H1 (cell line): ENCODE data around the gene RNF6. TPM values are rescaled to one million over a fixed set of nuclear protein-coding genes. Genes with fewer than 3 reads are reported as not detected.

Source experiments
- CTCF ChIA-PET: fragments of 300-600 bp; sonication (Branson Sonifier 250); formaldehyde crosslinking; loops from one replicate; lab custom pipeline; 2021; ENCODE audit not compliant: partially characterized antibody; lab: Charles Lee
- POLR2A ChIA-PET: fragments of 300-600 bp; sonication (Branson Sonifier 250); formaldehyde crosslinking; loops from one replicate; lab custom pipeline; 2021; ENCODE audit warnings: inconsistent platforms; ENCODE audit not compliant: partially characterized antibody; lab: Charles Lee
- DNase-seq, 2 experiments: peaks; one replicate each; pipeline versions ENCODE4 v3.0.0 to v3.0.0-alpha.2; 2010 to 2022; ENCODE audit warnings: low spot score in 2 of 2, low read depth in 1 of 2, mixed read lengths in 1 of 2
- FAIRE-seq: peaks from 2 replicates; lab custom pipeline; 2011; peaks lifted over from hg19 to GRCh38; lab: Jason Lieb, UNC
- H2AFZ ChIP-seq: 2 replicates; pipeline ENCODE4 v1.8.1; 2012; ENCODE audit warnings: low read length, inconsistent platforms
- H2AK5ac ChIP-seq: 2 replicates; pipeline ENCODE4 v1.6.1; 2013; ENCODE audit warnings: low read depth, low read length
- H2BK120ac ChIP-seq: replicated peaks from 2 replicates; pipeline ENCODE3; 2013; ENCODE audit warnings: low read depth, low read length, inconsistent platforms
- H2BK12ac ChIP-seq: 2 replicates; pipeline ENCODE4 v1.6.1; 2013; ENCODE audit warnings: low read depth, low read length
- H2BK15ac ChIP-seq: 2 replicates; pipeline ENCODE4 v1.6.1; 2013; ENCODE audit warnings: low read length
- H2BK20ac ChIP-seq: 2 replicates; pipeline ENCODE4 v1.6.1; 2013; ENCODE audit warnings: low read length
- H2BK5ac ChIP-seq: 2 replicates; pipeline ENCODE4 v1.6.1; 2013; ENCODE audit warnings: low read depth, low read length
- H3K14ac ChIP-seq: 2 replicates; pipeline ENCODE4 v1.6.1; 2013; ENCODE audit warnings: inconsistent platforms; ENCODE audit not compliant: insufficient read length
- H3K18ac ChIP-seq: 2 replicates; pipeline ENCODE4 v1.6.1; 2013; ENCODE audit warnings: low read length; ENCODE audit errors: extremely low read depth
- H3K23ac ChIP-seq: 2 replicates; pipeline ENCODE4 v1.6.1; 2013; ENCODE audit warnings: inconsistent platforms; ENCODE audit not compliant: insufficient read length
- H3K23me2 ChIP-seq: 2 replicates; pipeline ENCODE4 v1.6.1; 2013; ENCODE audit warnings: low read depth, low read length
- H3K27ac ChIP-seq: 2 replicates; pipeline ENCODE4 v1.6.1; 2011; ENCODE audit warnings: low read depth, low read length, inconsistent platforms
- H3K27me3 ChIP-seq, 4 experiments: replicated peaks in 1 of 4; 1 replicate in 1 of 4; 2 replicates in 3 of 4; pipeline versions ENCODE4 v1.6.1 to v1.8.1; 2011 to 2013; ENCODE audit warnings: low read length in 3 of 4, mild to moderate bottlenecking in 3 of 4, inconsistent platforms in 2 of 4, mixed read lengths in 2 of 4, moderate library complexity in 1 of 4; ENCODE audit not compliant: control insufficient read depth in 3 of 4, insufficient read depth in 3 of 4; ENCODE audit errors: extremely low read depth in 1 of 4
- H3K36me3 ChIP-seq, 4 experiments: 2 replicates each; pipeline versions ENCODE4 v1.6.1 to v1.8.1; 2011 to 2013; ENCODE audit warnings: mild to moderate bottlenecking in 4 of 4, low read length in 3 of 4, moderate library complexity in 2 of 4, control low read depth in 1 of 4, inconsistent platforms in 1 of 4; ENCODE audit not compliant: insufficient read depth in 4 of 4, control insufficient read depth in 2 of 4
- H3K4ac ChIP-seq: replicated peaks from 2 replicates; pipeline ENCODE3; 2013; ENCODE audit warnings: low read length, low read depth, mixed read lengths, inconsistent platforms; ENCODE audit not compliant: insufficient read length
- H3K4me1 ChIP-seq, 4 experiments: replicated peaks in 1 of 4; 1 replicate in 1 of 4; 2 replicates in 3 of 4; pipeline versions ENCODE4 v1.6.1 to v1.8.1; 2011 to 2013; ENCODE audit warnings: low read length in 3 of 4, inconsistent platforms in 2 of 4, mixed read lengths in 1 of 4; ENCODE audit not compliant: insufficient read depth in 4 of 4, control insufficient read depth in 3 of 4
- H3K4me2 ChIP-seq, 2 experiments: 2 replicates each; pipeline versions ENCODE4 v1.6.1 to v1.8.1; 2011 to 2013; ENCODE audit warnings: low read depth in 2 of 2, low read length in 2 of 2, control low read depth in 1 of 2, inconsistent platforms in 1 of 2, mild to moderate bottlenecking in 1 of 2; ENCODE audit not compliant: insufficient read depth in 1 of 2
- H3K4me3 ChIP-seq, 4 experiments: fragments of 200-600, 300-600 bp in 1 of 4; sonication (generic), shearing (Covaris generic), sonication (Bioruptor Twin) in 1 of 4; 2 replicates each; pipeline versions ENCODE4 v1.5.1 to v1.8.1; 2011 to 2016; ENCODE audit warnings: low read length in 4 of 4, low read depth in 3 of 4, control low read depth in 2 of 4, inconsistent platforms in 2 of 4, mild to moderate bottlenecking in 2 of 4, mixed read lengths in 1 of 4, moderate library complexity in 1 of 4; ENCODE audit not compliant: insufficient read depth in 2 of 4; ENCODE audit errors: extremely low read depth in 1 of 4
- H3K56ac ChIP-seq: replicated peaks from 2 replicates; pipeline ENCODE3; 2013; ENCODE audit warnings: low read depth, mild to moderate bottlenecking, mixed read lengths, low read length, inconsistent platforms; ENCODE audit not compliant: insufficient read length
- H3K79me1 ChIP-seq: 2 replicates; pipeline ENCODE4 v1.6.1; 2013; ENCODE audit warnings: low read depth, low read length, control low read depth
- H3K79me2 ChIP-seq, 2 experiments: 2 replicates each; pipeline versions ENCODE4 v1.6.1 to v1.8.1; 2012 to 2013; ENCODE audit warnings: low read length in 2 of 2, mild to moderate bottlenecking in 2 of 2, inconsistent platforms in 1 of 2; ENCODE audit not compliant: insufficient read depth in 2 of 2, control insufficient read depth in 1 of 2
- H3K9ac ChIP-seq, 4 experiments: replicated peaks in 1 of 4; 1 replicate in 1 of 4; 2 replicates in 3 of 4; pipeline versions ENCODE4 v1.6.1 to v1.8.1; 2011 to 2013; ENCODE audit warnings: low read depth in 3 of 4, low read length in 3 of 4, control low read depth in 2 of 4, mild to moderate bottlenecking in 2 of 4, moderate library complexity in 2 of 4, inconsistent platforms in 1 of 4; ENCODE audit errors: extremely low read depth in 1 of 4
- H3K9me3 ChIP-seq, 2 experiments: 2 replicates each; pipeline versions ENCODE4 v1.6.1 to v1.8.1; 2012 to 2013; ENCODE audit warnings: mild to moderate bottlenecking in 2 of 2, moderate library complexity in 2 of 2, control low read depth in 1 of 2, inconsistent platforms in 1 of 2, low read depth in 1 of 2, low read length in 1 of 2, mixed read lengths in 1 of 2; ENCODE audit not compliant: insufficient read depth in 2 of 2
- H4K20me1 ChIP-seq, 2 experiments: replicated peaks in 1 of 2; 2 replicates each; pipeline versions ENCODE3 to v1.8.1; 2011 to 2013; ENCODE audit warnings: inconsistent platforms in 2 of 2, low read length in 2 of 2, mild to moderate bottlenecking in 1 of 2; ENCODE audit not compliant: insufficient read depth in 2 of 2, control insufficient read depth in 1 of 2
- H4K5ac ChIP-seq: 2 replicates; pipeline ENCODE4 v1.6.1; 2013; ENCODE audit warnings: low read length, low read depth, mixed read lengths, inconsistent platforms; ENCODE audit not compliant: insufficient read length
- H4K8ac ChIP-seq: 2 replicates; pipeline ENCODE4 v1.8.0; 2013; ENCODE audit warnings: mild to moderate bottlenecking, moderate library complexity, low read length, inconsistent platforms; ENCODE audit not compliant: insufficient read depth; ENCODE audit errors: extremely low read depth
- H4K91ac ChIP-seq: replicated peaks from 2 replicates; pipeline ENCODE3; 2013; ENCODE audit warnings: low read length, mixed read lengths, inconsistent platforms; ENCODE audit not compliant: insufficient read length
- GABPA ChIP-seq: IDR thresholded peaks from 2 replicates; pipeline ENCODE4 v1.6.1; 2011; ENCODE audit warnings: mild to moderate bottlenecking, low read length, moderate library complexity, borderline replicate concordance; ENCODE audit not compliant: insufficient read depth
- HDAC2 ChIP-seq, 2 experiments: fragments of 300-600 bp in 1 of 2; sonication (generic) in 1 of 2; IDR thresholded peaks; 2 replicates each; pipeline ENCODE4 v1.6.1; 2011 to 2012; ENCODE audit warnings: low read depth in 2 of 2, low read length in 2 of 2, mild to moderate bottlenecking in 2 of 2, moderate library complexity in 2 of 2, borderline replicate concordance in 1 of 2, inconsistent platforms in 1 of 2
- SRF ChIP-seq: IDR thresholded peaks from 2 replicates; pipeline ENCODE4 v1.6.1; 2011; ENCODE audit warnings: mild to moderate bottlenecking, low read depth, low read length, moderate library complexity
- SUZ12 ChIP-seq: fragments of 200-600 bp; sonication (generic); IDR thresholded peaks from 2 replicates; pipeline ENCODE4 v1.6.1; 2012; ENCODE audit warnings: mild to moderate bottlenecking, inconsistent platforms, low read length, moderate library complexity, mixed read lengths
- TAF1 ChIP-seq: IDR thresholded peaks from 2 replicates; pipeline ENCODE4 v1.6.1; 2011; ENCODE audit warnings: mild to moderate bottlenecking, low read depth, low read length
- TBP ChIP-seq: IDR thresholded peaks from 2 replicates; pipeline ENCODE4 v1.6.1; 2011; ENCODE audit warnings: low read depth, low read length, improper control_type of control experiment
- WGBS, 2 experiments: shearing (Covaris generic) in 1 of 2; methylation state at CpG; one replicate each; pipeline versions ENCODE4 v1.1.6 to v1.1.7; 2013 to 2015; ENCODE audit warnings: low lambda C conversion rate in 2 of 2, mixed read lengths in 2 of 2, inconsistent platforms in 1 of 2, low coverage in 1 of 2, missing lambda C conversion rate in 1 of 2; ENCODE audit not compliant: insufficient replicate concordance in 2 of 2, insufficient coverage in 1 of 2, insufficient read length in 1 of 2; ENCODE audit errors: extremely low coverage in 1 of 2, missing lambda C conversion rate in 1 of 2; 5-methylcytosine and 5-hydroxymethylcytosine counted together
- polyA plus RNA-seq, 7 experiments: library from polyadenylated mRNA; depleted of rRNA in 3 of 7; stranded (reverse) in 5 of 7; unstranded in 2 of 7; fragments of >200 nt in 5 of 7; fragments of 200-250 nt in 2 of 7; gene quantifications; 1 replicate in 5 of 7; 2 replicates in 1 of 7; 4 replicates in 1 of 7; pipeline versions ENCODE4 v1.2.1 to v1.2.3, GENCODE V29; 2011 to 2013; ENCODE audit warnings: missing spikeins in 2 of 7, mixed read lengths in 2 of 7
- total RNA-seq: library from RNA; stranded (reverse); fragmentation: NEBNext Ultra II Directional; extraction: Animal tissue kit (Norgen Biotek cat#: 25700); gene quantifications from 2 replicates; pipeline ENCODE4 v1.2.1, GENCODE V29; 2021

The RNF6 gene
- total and polyA plus RNA-seq, 2 of the 8 experiments (the other 6 are each of a cell fraction or from before 2014, with no cell fraction given) = 4.0 to 13.8 TPM

DNA sequence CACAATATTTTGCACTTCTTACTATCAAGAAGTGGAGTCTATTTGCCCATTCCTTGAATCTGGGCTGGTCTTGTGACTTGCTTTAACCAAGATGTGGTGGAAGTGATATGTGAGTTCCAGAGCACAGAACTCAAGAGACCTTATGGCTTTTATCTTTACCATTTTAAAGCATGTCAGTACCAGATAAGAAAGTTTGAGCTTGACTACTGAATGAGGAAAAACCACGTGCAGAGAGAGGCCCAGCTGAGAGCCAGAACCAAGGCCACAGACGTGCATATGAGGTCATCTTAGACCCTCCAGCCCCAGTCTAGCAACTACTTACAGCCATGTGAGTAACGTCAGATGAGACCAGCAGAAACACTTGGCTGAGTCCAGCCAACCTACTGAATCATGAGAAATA, 25.5 kb upstream of the RNF6 start:
- H2AK5ac ChIP-seq = no peak overlapping the region
- no peaks in the 10 kb centered on the region for H3K27me3 ChIP-seq
- H3K4me1 ChIP-seq = no peaks in the 10 kb centered on the region
- H3K23me2 ChIP-seq = peaks cover 4% of the 10 kb centered on the region; the same call in 1 of the 2 replicates
- ChIA-PET CTCF (interaction anchor here (1.1 kb wide), 1 partner anchor 33 kb away, joined by 4 read pairs; no protein-coding TSS in a partner anchor), POLR2A (interaction anchor here (1.2 kb wide), 1 partner anchor 11 kb away, joined by 3 read pairs; no protein-coding TSS in a partner anchor)
- no peak overlapping the region; a peak in 1 of 7 replicates for H3K9ac ChIP-seq
- H3K79me2 ChIP-seq = no peaks in the 10 kb centered on the region
- H3K4ac ChIP-seq = no peak overlapping the region
- H2AFZ ChIP-seq = no peak overlapping the region
- H2BK5ac ChIP-seq = no peak overlapping the region
- no peak overlapping the region for H4K8ac ChIP-seq
- TF ChIP-seq TBP (no peak), TAF1 (no peak), SUZ12 (no peak), SRF (no peak), GABPA (no peak), HDAC2 (IDR thresholded peaks at IDR 0.05; ENCODE audit: borderline replicate concordance in 1 of 2, low read depth in 2 of 2, low read length in 2 of 2) (no peak)
- no peak overlapping the region for H3K14ac ChIP-seq
- no peak overlapping the region for H4K5ac ChIP-seq
- H3K36me3 ChIP-seq = no peaks in the 10 kb centered on the region
- H3K23ac ChIP-seq = no peak overlapping the region
- no peak overlapping the region for H2BK12ac ChIP-seq
- 73% methylated on average over 3 of the region's 3 CpGs; no CpG with 5 or more reads in 1 of the 2 experiments for WGBS, 2 experiments
- no peak overlapping the region for H4K91ac ChIP-seq
- no peak overlapping the region for H3K27ac ChIP-seq
- H2BK20ac ChIP-seq = no peak overlapping the region
- H3K18ac ChIP-seq = no peak overlapping the region
- FAIRE-seq (no peak), DNase-seq (no peak)
- no peak overlapping the region for H2BK120ac ChIP-seq
- no peak overlapping the region for H3K4me2 ChIP-seq
- no peaks in the 10 kb centered on the region for H3K9me3 ChIP-seq
- no peaks in the 10 kb centered on the region for H3K79me1 ChIP-seq
- no peak overlapping the region for H2BK15ac ChIP-seq
- no peak overlapping the region for H3K56ac ChIP-seq
- no peak overlapping the region for H3K4me3 ChIP-seq
- no peaks in the 10 kb centered on the region for H4K20me1 ChIP-seq
